Peyer's patch (tissue), 4 donors: Measurements from ENCODE around the gene CRADD. TPM values are rescaled to one million over a fixed set of nuclear protein-coding genes. Genes with fewer than 3 reads are reported as not detected.

Source experiments
- DNase-seq, 3 donors: peaks; one replicate each; pipeline ENCODE4 v3.0.0-alpha.2; 2017 to 2019
- H3K27ac ChIP-seq, 4 donors: fragments of 200-600 bp; sonication (generic); one replicate each; pipeline ENCODE4 v1.5.1; 2016 to 2019
- H3K27me3 ChIP-seq, 2 donors: fragments of 200-600 bp; sonication (generic); one replicate each; pipeline ENCODE4 v1.5.1; 2019
- H3K36me3 ChIP-seq, 3 donors: fragments of 200-600 bp; sonication (generic); one replicate each; pipeline ENCODE4 v1.5.1; 2016 to 2019
- H3K4me1 ChIP-seq, 4 donors: fragments of 200-600 bp; sonication (generic); one replicate each; pipeline ENCODE4 v1.5.1; 2016 to 2019
- H3K4me3 ChIP-seq, 4 donors: fragments of 200-600 bp; sonication (generic); 1 replicate in 3 of 4; 2 replicates in 1 of 4; pipeline ENCODE4 v1.5.1; 2016 to 2019; ENCODE audit warnings: mild to moderate bottlenecking in 1 of 4
- H3K9me3 ChIP-seq, 4 donors: fragments of 200-600 bp; sonication (generic); one replicate each; pipeline ENCODE4 v1.5.1; 2016 to 2019; ENCODE audit warnings: mild to moderate bottlenecking in 1 of 4
- POLR2A ChIP-seq, 2 donors: fragments of 450-650 bp; IDR thresholded peaks; one replicate each; pipeline ENCODE4 v1.5.1; 2017; ENCODE audit warnings: antibody characterized with exemption in 2 of 2, mild to moderate bottlenecking in 2 of 2, moderate library complexity in 2 of 2
- total RNA-seq, 4 donors: library from RNA; depleted of rRNA; stranded (reverse); fragments of >200 nt; gene quantifications; one replicate each; pipeline ENCODE4 v1.1.0, GENCODE V29; 2016
- TF ChIP-seq, protein P1 (sequence below), 6 experiments: fragments of 450-650 bp in 4 of 6; fragments of 200-600 bp in 2 of 6; sonication (generic) in 1 of 6; IDR thresholded peaks; one replicate each; pipeline ENCODE4 v1.5.1; 2017 to 2019; ENCODE audit warnings: antibody characterized with exemption in 6 of 6, mild to moderate bottlenecking in 3 of 6, moderate library complexity in 1 of 6

Gene CRADD
- total RNA-seq, 4 donors from 2014 or later: 66.3 to 128 (median 89.4) TPM

- TF ChIP-seq POLR2A (IDR thresholded peaks at IDR 0.05): no peak
- TF ChIP-seq, protein P1, sequence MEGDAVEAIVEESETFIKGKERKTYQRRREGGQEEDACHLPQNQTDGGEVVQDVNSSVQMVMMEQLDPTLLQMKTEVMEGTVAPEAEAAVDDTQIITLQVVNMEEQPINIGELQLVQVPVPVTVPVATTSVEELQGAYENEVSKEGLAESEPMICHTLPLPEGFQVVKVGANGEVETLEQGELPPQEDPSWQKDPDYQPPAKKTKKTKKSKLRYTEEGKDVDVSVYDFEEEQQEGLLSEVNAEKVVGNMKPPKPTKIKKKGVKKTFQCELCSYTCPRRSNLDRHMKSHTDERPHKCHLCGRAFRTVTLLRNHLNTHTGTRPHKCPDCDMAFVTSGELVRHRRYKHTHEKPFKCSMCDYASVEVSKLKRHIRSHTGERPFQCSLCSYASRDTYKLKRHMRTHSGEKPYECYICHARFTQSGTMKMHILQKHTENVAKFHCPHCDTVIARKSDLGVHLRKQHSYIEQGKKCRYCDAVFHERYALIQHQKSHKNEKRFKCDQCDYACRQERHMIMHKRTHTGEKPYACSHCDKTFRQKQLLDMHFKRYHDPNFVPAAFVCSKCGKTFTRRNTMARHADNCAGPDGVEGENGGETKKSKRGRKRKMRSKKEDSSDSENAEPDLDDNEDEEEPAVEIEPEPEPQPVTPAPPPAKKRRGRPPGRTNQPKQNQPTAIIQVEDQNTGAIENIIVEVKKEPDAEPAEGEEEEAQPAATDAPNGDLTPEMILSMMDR (IDR thresholded peaks at IDR 0.05): no peak
Measured at GRCh38 chr12:93669452-93669851, 7.7 kb upstream of the CRADD start.

GRCh38 chr12:93670104-93670503 is 7.1 kb upstream of the CRADD start:
- no peaks in the 10 kb centered on the region for H3K36me3 ChIP-seq
- H3K27ac ChIP-seq: no peak overlapping the region
- no peak for DNase-seq
- no peaks in the 10 kb centered on the region for H3K27me3 ChIP-seq
- H3K9me3 ChIP-seq: no peaks in the 10 kb centered on the region
- H3K4me3 ChIP-seq: no peak overlapping the region
- TF ChIP-seq, protein P1 (IDR thresholded peaks at IDR 0.05): no peak
- TF ChIP-seq POLR2A (IDR thresholded peaks at IDR 0.05): no peak
- no peaks in the 10 kb centered on the region for H3K4me1 ChIP-seq

More at GRCh38 chr12:93669452-93669851, 7.7 kb upstream of the CRADD start:
- no peaks in the 10 kb centered on the region for H3K4me1 ChIP-seq
- no peak for DNase-seq
- no peak overlapping the region for H3K27ac ChIP-seq
- H3K36me3 ChIP-seq: no peaks in the 10 kb centered on the region
- no peak overlapping the region for H3K4me3 ChIP-seq
- no peaks in the 10 kb centered on the region for H3K9me3 ChIP-seq
- H3K27me3 ChIP-seq: no peaks in the 10 kb centered on the region

- Histone ChIP-seq H3K4me1 (no peaks in the 10 kb centered on the region), H3K27ac (no peak overlapping the region), H3K4me3 (no peak overlapping the region), H3K27me3 (no peaks in the 10 kb centered on the region), H3K36me3 (no peaks in the 10 kb centered on the region), H3K9me3 (no peaks in the 10 kb centered on the region)
- DNase-seq: no peak
- no peak for TF ChIP-seq POLR2A (IDR thresholded peaks at IDR 0.05)
- TF ChIP-seq, protein P1 (IDR thresholded peaks at IDR 0.05): no peak
Measured at GRCh38 chr12:93671044-93671443, 6.1 kb upstream of the CRADD start.

- H3K4me1 ChIP-seq: peaks cover 0 to 3% (median 1%) of the 10 kb centered on the region in 4 donors
- H3K9me3 ChIP-seq: no peaks in the 10 kb centered on the region
- no peak overlapping the region for H3K27ac ChIP-seq
Measured at GRCh38 chr12:93673084-93673483, 4.1 kb upstream of the CRADD start.

DNA sequence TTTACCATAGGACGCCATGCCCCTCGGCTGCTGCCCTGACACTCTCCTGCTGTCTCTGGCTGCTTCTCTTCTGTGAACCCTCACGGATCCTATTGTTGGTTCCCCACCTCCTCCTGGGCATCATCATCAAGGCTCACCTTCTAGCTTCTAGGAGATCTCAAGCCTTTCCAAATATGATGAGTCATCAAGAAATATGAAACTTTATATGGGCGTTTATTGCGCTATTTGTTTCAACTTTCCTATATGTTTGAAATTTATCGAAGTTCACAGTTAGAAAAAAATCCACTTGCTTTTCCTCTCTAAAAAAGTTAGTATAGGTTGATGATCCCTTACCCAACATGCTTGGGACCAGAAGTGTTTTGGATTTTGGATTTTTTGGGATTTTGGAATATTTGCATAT is 2.8 kb upstream of the CRADD start:
- DNase-seq: no peak
- Histone ChIP-seq H3K4me3 (no peak overlapping the region), H3K4me1 (peaks cover 0 to 16% (median 3%) of the 10 kb centered on the region in 4 donors), H3K9me3 (no peaks in the 10 kb centered on the region), H3K27ac (no peak overlapping the region), H3K27me3 (no peaks in the 10 kb centered on the region), H3K36me3 (no peaks in the 10 kb centered on the region)
- TF ChIP-seq, protein P1 (IDR thresholded peaks at IDR 0.05): no peak
- no peak for TF ChIP-seq POLR2A (IDR thresholded peaks at IDR 0.05)

More at GRCh38 chr12:93673084-93673483, 4.1 kb upstream of the CRADD start:
- no peak for DNase-seq
- H3K4me3 ChIP-seq: no peak overlapping the region
- H3K36me3 ChIP-seq: no peaks in the 10 kb centered on the region
- no peaks in the 10 kb centered on the region for H3K27me3 ChIP-seq
- no peak for TF ChIP-seq POLR2A (IDR thresholded peaks at IDR 0.05)
- TF ChIP-seq, protein P1 (IDR thresholded peaks at IDR 0.05): no peak
